GM21786 (cell line): Measurements from ENCODE around the gene FSD1.
"Not testable (repeated sequence)": the region's sequence is repeated elsewhere in the genome, so short reads cannot be mapped to it uniquely, and the experiment has no call there.

Source experiments
- ATAC-seq: cut with Tn5 transposase; IDR thresholded peaks from one replicate; pipeline ENCODE4 v1.9.1; 2021; ENCODE audit not compliant: unreplicated experiment

FSD1 gene

DNA sequence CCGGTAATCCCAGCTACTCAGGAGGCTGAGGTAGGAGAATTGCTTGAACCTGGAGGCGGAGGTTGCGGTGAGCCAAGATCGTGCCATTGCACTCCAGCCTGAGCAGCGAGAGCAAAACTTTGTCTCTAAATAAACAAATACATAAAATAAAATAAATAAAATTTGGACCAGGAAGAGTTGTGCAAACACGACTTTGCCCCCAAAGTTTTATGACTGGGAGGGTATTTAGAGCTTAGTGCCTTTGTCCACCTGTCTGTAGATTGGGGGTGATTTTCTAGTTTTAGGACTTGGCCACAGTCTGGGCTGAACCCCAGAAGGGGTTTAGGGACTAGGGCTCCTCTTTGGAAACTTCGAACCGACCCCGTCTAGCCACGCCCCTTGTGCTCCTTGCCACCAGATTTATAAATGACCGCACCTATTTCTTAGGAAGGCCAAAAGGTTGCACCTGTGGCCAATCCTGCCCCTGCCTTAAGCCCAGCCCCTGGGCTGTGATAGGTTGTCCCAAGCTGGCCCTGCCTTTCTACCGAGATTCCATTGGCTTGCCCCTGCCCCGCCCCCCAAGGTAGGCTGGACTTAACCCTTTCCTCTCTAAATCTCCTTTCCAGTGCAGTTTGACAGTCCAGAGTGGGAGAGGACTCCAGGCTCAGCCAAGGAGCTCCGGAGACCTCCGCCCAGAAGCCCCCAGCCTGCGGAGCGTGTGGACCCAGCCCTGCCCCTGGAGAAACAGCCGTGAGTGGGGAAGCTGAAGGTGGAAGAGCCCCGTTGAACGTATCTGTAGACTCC lies 20.0 kb upstream of the FSD1 start:
- no peak for ATAC-seq

- ATAC-seq, result no peak
Measured at GRCh38 chr19:4284974-4285373, 19.4 kb upstream of the FSD1 start.

GRCh38 chr19:4286141-4286540 lies 18.3 kb upstream of the FSD1 start:
- not testable (repeated sequence) for ATAC-seq

DNA sequence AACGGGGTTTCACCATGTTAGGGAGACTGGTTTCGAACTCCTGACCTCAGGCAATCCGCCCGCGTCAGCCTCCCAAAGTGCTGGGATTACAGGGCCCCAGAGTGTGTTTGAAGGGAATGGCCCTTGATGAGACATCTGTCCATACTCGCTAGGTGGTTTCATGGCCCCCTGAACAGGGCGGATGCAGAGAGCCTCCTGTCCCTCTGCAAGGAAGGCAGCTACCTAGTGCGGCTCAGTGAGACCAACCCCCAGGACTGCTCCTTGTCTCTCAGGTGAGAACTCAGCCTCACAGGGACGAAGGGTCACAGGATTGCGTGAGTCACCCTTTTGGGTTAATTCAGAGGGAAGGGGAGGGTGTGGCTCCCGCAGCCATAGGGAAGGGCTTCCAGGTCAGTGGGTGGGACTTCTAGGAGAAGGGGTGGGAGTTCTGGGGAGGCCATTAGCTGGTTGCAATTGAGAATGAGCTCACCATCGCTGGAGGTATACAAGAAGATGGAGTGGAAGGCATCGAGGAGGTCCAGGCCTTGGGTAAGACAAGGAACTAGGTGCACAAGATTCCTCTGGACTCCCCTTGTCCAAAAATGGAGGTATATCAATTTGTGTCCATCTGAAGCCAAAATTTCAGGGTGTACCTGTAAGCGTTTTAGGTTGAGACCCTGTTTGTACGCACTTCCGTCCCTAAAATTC lies 16.2 kb upstream of the FSD1 start:
- no peak for ATAC-seq

DNA sequence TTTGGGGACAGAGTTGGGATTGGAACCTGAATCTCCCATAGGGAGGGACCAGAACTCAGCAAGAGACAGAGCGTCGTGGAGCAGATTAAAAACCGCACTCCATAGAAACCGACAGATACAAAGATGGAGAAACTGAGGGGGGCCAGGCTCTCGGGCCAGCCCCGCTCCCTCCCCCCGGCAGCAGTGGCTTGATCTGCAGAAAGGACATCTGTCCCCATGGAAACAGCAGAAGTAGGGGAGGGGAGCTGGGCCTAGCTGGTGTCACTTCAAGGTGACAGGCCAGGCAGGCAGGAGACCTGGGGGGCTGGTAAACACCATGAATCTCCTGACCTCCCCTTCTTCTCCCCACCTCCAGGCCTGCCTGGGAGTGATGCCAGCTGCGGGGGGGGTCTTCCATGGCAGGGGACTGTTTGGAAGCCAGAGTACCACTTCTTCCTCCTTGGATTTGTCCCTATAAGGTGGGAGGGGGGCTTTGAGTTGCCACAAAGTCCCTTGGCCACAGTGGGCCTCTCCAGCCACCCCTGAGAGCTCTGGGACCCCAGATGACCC lies 13.1 kb upstream of the FSD1 start:
- ATAC-seq, result no peak

- ATAC-seq, result no peak
Measured at GRCh38 chr19:4292515-4292914, 11.9 kb upstream of the FSD1 start.

- ATAC-seq, result no peak
Measured at GRCh38 chr19:4294389-4294788, 10.0 kb upstream of the FSD1 start.

- no peak for ATAC-seq
Measured at GRCh38 chr19:4295972-4296771, 8.2 kb upstream of the FSD1 start.

GRCh38 chr19:4297901-4298809 lies 6.2 kb upstream of the FSD1 start:
- no peak for ATAC-seq

DNA sequence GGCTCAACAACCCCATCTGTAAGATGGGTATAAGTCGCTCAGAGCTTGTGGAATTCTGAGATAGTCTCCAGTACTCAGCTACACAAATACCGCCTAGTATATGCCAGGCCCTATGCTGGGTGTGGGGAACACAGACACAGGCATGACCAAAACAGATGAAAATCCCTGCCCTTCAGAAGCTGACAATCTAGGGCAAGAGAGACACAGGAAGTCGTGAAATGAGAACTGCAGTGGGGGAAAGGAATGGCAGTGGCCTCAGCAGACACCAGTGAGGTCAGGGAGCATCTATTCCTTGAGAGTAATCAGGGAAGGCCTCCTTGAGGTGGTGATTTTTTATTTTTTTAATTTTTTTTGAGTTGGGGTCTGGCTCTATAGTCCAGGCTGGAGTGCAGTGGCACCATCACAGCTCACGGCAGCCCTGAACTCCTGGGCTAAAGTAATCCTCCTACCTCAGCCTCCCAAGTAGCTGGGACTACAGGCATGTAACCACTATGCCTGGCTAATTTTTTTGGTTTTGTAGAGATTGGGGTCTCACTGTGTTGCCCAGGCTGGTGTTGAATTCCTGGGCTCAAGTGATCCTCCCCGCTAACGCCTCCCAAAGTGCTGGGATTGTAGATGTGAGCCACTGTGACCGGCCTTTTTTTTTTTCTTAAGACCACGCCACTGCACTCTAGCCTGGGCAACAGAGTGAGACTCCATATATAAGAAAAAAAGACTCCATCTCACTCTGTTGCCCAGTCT lies 5.4 kb upstream of the FSD1 start:
- ATAC-seq, result no peak

GRCh38 chr19:4300589-4300988 lies 3.8 kb upstream of the FSD1 start:
- no peak for ATAC-seq

GRCh38 chr19:4301590-4302242 lies 2.7 kb upstream of the FSD1 start:
- no peak for ATAC-seq

DNA sequence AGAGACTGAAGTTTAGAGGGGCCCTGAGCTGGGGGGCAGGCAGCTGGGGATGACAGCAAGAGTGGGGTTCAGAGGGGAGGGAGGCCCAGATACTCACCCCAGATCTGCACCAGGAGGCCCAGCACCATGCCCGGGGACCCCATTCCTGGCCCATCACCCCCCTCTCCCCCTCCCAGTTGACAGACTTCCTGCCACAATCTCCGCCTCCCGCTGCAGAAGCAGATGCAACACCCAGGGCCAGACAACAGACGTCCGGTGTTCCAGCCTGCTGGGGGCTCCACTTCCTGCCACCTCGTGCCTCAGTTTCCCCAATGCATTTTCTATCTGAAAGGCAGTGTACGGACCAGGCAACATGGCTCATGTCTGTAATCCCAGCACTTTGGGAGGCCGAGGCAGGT lies 2.2 kb upstream of the FSD1 start, which contains the start of gene TMIGD2:
TMIGD2 (minus strand) TSS at position 147 of the 398 bp plus-strand sequence; CDS start at position 143, 4 bp downstream.
- ATAC-seq, result no peak

DNA sequence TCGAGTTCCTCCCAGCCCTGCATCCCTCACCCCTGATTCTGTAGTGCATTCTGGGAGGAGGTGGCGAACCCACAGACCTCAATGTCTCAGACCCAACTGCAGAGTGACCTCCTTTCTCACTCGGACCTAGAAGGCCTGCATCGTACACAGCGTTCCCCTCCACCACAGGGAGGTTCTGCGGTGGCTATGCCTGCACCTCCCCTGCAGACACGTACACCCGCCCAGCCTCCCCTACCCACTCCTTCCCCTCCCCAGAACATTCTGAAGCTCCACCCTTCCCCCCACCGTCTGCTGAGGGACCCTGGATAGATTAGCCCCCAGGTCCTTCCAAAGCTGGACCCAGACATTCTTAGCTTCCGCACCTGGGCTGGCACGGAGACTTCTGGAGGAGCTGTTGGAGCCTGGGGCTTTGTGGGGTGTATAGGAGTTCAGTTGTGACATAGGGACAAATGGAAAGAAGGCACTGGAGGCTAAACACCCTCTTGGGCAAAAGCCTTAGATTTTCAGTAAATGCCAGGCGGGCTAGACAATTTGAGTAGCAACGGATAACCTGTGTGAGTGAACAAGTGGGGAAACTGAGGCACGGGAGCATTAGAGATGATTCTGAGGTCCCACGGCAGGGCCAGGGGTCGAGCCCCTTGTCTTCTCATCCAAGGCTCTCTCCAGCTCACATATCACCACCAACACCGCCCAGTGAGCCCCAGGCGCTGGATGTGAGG lies 420 bp upstream of the FSD1 start:
- no peak for ATAC-seq

DNA sequence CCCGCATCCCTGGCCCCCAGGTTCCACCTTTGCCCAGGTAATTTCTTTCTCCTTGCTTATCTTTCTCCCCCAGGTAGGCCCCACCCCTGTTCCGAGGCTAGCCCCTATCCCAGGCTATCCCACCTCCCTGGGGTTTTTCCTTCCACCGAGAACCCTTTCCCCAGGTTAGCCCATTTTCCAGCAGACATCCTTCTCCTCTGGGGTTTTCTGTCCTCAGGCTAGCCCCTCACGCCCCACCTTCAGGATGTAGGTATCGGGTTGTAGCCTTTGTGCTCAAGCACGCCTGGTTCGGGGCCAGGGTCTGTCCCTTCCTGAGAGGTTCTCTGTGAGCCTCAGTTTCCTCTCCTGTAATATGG lies 837 bp downstream of the FSD1 start:
- ATAC-seq, result no peak

DNA sequence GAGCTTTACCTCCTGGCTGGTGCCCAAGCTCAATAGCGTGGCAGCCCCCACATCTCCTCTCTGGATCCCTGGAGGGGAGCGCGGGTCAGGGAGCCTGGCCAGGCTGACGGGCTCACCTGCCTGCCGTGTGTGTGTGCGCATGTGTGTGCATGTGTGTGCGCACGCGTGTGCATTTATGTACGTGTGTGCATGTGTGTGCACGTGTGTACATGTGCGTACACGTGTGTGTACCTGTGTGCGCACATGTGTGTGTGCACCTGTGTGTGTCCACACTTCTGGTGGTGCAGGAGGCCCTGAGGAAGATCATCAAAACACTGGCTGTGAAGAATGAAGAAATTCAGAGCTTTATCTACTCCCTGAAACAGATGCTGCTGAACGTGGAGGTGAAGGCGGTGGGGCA lies 1.3 kb downstream of the FSD1 start:
- no peak for ATAC-seq

DNA sequence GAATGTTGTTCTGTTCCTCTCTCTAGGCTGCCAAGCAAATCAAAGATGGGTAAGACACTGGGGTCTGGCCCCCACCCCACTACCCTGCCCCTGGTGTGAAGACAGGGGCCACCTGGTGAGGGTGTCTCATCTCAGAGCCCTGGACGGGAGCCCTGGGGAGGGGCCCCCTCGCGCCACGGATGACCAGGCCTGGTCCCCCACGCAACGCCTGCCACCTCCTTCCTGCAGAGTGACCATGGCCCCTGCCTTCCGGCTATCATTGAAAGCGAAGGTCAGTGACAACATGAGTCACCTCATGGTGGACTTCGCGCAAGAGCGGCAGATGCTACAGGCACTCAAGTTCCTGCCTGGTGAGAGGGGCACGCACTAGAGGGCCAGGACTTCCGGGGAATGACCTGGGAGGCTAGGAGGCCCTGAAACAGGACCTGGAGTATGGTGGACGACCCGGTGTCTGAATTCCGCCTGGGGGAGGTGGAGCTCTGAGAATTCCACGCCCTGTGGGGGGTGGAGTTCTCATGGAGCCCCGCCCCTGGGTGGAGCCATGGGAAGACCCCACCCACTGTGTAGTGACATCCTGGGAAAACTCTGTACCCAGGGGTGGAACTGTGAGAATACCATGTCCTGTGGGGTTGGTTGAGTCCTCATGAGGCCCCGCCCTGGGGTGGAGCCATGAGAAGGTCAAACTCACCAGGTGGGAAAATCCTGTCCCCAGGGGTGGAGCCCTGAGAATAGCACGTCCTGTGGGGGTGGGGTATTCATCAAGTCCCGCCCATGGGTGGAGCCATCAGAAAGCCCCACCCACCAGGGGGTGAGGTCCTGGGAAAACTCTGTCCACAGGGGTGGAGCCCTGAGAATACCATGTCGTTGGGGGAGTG lies 6.1 kb downstream of the FSD1 start:
- ATAC-seq, result no peak
